AML-193 (cell line): ENCODE measurements around the gene NAT8L.

ENCODE experiments used
- DNase-seq, 2 experiments: peaks; one replicate each; lab custom pipeline; 2025; lab: John Stamatoyannopoulos, UW

The NAT8L gene

GRCh38 chr4:2064276-2064991, 5.3 kb downstream of the NAT8L start:
- DNase-seq, result no peak

DNA sequence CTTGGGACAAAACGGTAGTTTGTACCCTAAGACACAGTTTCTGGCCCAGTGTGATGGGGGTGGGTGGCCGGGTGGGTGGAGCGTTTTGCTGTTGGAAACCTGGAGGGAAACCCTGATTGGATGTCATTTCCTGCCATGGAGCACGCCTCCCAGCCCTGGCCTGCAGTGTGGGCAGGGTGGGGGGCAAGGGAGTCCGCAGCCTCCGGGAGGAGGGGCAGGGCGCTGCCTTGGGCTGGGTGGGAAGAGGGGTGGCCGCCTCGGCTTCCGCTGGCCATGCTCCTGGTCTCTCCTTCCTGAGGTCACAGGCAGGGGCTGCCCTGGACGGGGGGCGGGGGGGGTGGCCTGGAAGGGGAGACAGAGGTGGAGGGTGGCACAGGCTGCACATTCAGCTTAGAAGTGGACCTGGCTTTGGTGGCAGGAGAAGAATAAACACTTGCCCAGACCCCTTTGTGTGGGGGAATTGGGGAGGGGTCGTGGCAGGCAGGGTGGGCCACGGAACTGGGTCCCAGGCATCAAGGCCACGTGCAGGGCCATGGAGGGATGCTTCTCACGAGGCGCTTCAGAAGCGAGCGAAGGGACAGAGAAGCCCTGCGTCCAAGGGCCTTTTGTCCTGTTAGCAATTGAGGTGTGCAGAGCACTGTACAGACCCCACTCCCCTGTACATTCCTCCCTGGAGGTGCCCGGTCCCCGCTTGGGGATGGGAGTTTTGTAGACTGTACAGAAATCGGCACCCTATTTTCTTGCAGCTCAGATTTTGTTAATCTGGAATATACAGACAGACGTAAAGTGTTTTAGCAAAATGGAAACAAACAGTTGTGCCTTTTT, 6.2 kb downstream of the NAT8L start:
- no peak for DNase-seq

DNA sequence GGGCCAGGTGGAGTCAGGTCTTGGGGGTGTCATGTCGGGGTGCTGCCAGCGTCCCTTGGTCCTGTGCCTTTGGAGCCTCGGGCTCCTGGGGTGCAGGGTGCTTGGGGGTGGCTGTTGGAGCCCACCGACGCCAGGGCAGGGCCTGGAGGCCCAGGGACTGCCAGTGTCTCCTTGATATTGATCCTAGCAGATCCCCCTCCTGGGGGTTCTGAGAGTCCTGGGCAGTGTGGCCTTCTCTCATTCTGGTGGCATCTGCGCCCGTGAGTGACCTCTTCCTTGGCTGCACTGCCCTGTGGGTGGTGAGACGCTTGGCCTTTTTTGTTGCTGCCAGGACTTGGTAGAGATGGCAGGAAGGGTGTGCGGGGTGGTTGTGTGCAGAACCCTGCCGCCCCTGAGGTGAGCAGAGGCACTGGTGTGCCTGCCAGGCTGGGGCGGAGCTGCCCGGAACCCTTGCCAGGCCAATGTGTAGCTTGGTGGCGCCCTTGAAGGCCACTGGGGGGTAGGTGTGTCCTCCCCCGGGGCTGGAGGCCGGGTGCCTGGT, 7.0 kb downstream of the NAT8L start:
- no peak for DNase-seq

DNA sequence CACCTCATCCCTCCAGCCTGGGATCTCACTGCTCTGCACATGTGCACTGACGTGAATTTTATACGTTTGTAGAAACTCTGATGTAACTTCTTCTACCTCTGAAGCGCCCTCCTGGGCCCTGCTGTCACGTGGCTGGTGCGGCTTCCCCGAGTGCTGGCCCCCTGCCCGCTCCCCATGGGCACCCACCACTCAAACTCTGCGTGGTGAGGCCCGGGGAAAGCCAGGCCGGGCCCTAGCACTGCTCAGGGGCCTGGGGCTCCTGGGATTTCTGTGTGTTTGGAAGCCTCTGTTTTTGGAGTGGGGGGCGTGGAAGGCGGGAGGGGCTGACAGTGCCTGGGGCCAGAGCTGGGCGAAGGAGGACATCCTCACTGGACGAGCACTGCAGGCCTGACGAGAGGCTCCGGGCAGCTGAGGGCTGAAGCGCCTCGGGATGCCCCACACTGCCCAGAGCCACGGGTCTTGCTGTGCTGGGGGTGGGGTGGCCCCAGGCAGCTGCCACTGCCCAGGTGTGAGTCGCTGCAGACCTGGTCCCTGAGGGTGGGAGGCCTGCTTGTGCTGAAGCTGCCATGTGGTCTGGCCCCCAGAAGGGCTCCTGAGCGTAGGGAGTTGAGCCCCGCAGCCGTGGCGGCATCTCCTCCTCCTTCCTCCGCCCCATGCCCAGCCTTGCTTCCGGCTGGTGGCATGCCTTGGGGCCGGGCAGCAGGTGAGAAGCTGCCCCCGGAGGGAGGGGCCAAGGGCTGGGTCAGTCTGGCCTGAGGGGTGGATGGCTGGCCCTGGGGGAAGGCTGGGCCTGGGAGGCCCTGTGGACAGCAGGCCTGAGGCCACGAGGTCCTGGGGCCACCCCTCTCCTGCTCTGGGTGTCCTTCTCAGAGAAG, 7.7 kb downstream of the NAT8L start:
- no peak for DNase-seq

- DNase-seq, result no peak
Measured at GRCh38 chr4:2067446-2068197, 8.5 kb downstream of the NAT8L start.

DNA sequence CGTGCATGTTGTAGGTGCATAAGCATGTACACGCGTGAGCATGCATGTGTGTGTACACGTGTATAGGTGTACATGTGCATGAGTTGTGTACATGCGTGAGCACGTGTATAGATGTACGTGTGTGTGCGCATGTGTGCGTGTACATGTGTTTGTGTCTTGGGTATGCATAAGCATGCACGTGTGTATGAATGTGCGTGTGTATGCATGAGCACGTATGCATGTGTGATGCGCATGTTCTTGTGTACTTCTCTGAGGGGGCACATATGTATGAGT, 9.0 kb downstream of the NAT8L start:
- no peak for DNase-seq

DNA sequence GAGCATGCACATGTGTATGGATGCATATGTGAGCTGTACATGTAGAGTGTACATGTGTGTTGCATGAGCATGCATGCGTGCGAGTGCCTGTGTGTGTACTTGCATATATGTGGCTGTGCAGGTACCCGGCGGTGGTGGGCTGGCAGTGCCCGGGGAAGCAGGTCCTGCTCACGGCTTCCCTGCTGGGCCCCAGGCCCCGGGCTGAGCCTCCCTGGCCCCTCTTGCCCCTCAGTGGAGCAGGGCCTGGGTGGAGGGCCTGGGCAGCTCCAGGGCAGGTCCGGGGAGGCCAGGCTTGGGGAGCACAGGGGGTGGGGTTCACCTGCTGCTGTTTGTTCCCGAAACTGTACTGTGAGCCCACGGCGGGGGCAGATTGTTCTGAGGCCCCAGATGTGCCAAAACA, 9.4 kb downstream of the NAT8L start:
- no peak for DNase-seq

GRCh38 chr4:2069161-2069971, 10.2 kb downstream of the NAT8L start:
- DNase-seq, result no peak

DNA sequence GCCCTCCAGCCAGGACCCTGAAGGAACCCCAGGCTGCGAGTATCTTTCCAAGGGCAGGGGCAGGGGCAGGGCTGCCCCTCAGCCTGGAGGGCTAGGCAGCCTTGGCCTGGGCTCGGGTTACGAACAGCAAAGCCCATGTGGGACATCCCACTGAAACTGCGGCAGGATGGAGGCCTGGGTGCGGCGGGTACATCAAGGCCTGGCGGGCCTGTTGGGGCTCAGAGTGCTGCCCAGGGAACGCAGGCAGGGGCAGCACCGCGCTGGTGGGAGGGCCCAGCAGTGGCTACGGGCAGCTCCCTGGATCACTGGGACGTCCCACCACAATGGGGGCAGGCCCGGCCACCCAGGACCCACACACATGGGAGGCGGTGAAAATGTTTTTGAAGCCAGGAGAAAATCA, 10.9 kb downstream of the NAT8L start:
- DNase-seq, result no peak

- DNase-seq, result no peak
Measured at GRCh38 chr4:2070421-2071251, 11.5 kb downstream of the NAT8L start.

DNA sequence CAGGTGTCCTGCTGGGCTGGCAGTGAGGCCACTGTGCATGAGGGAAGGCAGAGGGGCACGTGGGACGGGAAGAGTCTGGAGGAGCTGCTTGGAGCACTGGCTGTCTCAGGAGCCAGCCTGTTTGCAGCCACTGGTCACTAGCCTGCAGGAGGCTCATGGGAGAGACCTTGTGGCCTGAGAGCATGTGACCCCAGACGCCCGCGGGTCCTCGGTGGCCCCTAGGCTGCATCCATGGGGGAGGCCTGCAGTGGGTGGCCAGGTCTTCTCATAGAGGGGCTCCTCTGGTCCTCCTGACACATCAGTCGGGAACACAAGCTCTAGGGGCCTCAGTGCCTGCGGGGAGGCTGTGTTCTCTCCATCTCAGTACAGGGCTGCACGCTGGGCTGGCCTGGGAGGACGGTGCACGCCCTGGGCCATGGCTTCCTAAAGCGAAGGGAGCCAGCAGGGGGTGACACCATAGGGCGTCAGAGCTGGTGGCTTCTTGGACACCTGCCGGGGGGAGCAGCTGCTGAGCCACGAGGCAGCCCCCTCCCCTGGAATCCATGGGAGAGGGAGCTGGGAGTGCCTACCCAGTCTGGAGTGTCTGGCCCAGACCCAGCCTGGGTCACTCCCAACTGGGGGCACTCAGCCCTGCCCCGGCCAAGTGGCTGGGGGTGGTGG, 12.3 kb downstream of the NAT8L start:
- no peak for DNase-seq

DNA sequence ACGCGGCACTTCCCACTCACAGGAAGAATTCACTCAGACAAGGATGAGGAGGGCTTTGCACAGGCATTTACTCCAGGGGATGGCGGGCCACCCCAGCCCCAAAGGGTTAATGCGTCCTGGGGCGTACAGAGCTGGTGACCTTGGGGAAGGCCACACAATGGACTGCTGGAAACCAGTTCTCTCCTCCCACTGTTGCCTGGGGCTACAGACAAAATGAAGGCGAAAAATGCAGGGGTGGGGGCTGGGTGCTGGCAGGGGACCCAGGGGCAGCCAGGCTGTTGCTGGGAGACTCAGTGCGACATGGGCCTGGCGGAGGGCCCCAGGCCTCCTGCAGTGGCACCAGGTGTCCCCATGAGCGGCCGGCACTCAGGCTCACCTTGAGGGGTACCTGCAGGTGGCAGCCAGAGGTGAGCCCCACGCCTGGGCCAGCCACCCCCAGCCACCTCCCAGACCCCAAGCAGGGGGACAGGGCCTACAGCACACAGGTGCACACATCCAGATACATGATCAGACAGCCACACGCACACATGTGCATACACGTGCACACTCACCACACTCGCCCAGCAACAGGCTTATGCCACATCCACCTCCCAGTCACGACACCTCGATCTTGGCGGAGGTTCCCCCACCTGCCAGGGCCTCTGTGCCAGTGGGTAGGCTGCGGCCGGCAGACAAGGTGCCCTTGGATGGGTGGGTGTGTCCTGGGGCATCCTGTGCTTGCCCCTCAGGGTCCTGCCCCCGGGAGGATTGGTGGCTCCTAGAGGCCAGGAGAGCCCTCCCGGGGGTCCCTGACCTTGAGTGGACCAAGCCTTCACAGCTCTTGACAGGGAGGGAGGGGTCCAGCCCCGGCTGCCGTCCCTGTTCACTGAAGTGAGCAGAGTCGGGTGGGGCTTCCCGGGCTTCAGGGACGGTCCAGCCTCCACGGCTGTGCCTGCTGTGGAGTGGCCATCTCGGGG, 13.1 kb downstream of the NAT8L start:
- DNase-seq, result no peak

DNA sequence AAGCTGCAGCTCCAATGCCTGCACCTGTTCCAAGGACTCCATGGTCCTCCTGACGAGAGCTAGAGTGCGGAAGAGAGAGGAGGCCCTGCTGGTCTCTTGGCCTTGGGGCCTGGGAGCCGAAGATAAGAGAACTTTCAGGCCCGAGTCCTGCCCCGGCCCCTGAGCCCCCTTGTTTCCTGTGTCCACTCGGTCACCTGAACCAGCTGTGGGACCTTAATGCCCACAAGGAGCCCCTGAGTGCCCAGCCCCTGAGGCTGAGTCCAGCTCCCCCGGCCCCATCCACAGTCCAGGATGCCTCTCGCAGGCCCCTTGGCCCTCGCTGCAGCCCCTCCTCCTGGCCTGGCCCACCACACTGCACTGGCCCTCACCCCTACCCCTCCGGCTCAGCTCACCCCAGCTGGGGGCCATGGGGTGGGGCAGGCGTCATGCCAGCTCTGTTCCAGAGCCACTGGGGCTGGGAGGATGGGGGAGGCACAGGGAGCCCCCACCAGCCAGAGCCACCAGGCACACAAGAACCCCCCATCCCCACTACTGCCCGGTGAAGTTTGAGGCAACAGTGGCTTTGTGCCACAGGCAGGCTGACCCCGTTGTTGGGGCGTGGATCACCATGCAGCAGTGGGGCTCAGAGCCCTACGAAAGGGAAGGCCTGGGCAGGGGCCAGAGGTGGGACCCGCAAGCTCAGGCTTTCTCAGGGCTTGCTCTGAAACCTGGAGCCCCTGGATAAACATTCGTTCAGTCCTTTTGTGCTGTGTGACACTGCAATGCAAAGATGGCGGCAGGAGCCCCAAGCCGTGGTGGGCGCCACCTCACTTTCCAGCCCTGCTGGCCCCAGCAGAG, 14.1 kb downstream of the NAT8L start:
- DNase-seq, result no peak

GRCh38 chr4:2073808-2074481, 14.8 kb downstream of the NAT8L start:
- no peak for DNase-seq

DNA sequence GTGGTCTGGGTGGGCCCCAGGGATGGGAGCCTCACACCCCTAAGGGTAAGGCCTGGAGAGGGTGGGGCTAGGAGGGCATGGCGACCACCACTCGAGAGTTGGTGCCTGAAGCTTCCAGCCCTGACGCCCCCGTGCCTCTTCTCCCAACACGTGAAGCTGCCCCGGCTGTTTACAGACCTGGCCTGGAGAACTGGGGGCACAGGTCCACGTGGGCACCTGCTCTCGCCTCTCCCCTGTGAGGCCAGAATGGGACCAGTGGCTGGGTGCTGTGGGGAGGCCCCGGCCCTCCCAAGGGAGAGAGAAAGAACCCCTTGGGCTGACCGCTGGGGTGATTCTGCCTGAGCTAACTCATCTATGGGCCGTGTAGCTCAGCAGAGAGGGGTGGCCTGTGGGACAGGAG, 15.5 kb downstream of the NAT8L start:
- DNase-seq, result no peak

GRCh38 chr4:2075171-2075986, 16.3 kb downstream of the NAT8L start:
- DNase-seq, result no peak
